GM12864 (cell line): ENCODE results near the gene MAGOHB.

Experiments used
- DNase-seq: peaks from one replicate; pipeline ENCODE4 v3.0.0-alpha.2; 2011; ENCODE audit warnings: low read depth
- H3K4me3 ChIP-seq: 2 replicates; pipeline ENCODE4 v1.5.1; 2011; ENCODE audit warnings: mild to moderate bottlenecking, low read depth, low read length, control low read depth
- TF ChIP-seq, protein P1 (sequence below): IDR thresholded peaks from 2 replicates; pipeline ENCODE4 v1.5.1; 2011; ENCODE audit warnings: low read depth, mild to moderate bottlenecking, moderate library complexity, low read length, control low read depth, inconsistent platforms; ENCODE audit errors: missing control alignments

The MAGOHB gene

GRCh38 chr12:10571141-10571540, 42.3 kb downstream of the MAGOHB start:
- no peak overlapping the region for H3K4me3 ChIP-seq
- no peak for DNase-seq
- TF ChIP-seq, protein P1, sequence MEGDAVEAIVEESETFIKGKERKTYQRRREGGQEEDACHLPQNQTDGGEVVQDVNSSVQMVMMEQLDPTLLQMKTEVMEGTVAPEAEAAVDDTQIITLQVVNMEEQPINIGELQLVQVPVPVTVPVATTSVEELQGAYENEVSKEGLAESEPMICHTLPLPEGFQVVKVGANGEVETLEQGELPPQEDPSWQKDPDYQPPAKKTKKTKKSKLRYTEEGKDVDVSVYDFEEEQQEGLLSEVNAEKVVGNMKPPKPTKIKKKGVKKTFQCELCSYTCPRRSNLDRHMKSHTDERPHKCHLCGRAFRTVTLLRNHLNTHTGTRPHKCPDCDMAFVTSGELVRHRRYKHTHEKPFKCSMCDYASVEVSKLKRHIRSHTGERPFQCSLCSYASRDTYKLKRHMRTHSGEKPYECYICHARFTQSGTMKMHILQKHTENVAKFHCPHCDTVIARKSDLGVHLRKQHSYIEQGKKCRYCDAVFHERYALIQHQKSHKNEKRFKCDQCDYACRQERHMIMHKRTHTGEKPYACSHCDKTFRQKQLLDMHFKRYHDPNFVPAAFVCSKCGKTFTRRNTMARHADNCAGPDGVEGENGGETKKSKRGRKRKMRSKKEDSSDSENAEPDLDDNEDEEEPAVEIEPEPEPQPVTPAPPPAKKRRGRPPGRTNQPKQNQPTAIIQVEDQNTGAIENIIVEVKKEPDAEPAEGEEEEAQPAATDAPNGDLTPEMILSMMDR, result no peak

- H3K4me3 ChIP-seq, result no peak overlapping the region
- no peak for DNase-seq
- TF ChIP-seq, protein P1, result no peak
Measured at GRCh38 chr12:10567813-10568212, 45.6 kb downstream of the MAGOHB start.

GRCh38 chr12:10563966-10564365, 49.4 kb downstream of the MAGOHB start:
- no peak for DNase-seq
- H3K4me3 ChIP-seq, result no peak overlapping the region
- TF ChIP-seq, protein P1, result no peak

DNA sequence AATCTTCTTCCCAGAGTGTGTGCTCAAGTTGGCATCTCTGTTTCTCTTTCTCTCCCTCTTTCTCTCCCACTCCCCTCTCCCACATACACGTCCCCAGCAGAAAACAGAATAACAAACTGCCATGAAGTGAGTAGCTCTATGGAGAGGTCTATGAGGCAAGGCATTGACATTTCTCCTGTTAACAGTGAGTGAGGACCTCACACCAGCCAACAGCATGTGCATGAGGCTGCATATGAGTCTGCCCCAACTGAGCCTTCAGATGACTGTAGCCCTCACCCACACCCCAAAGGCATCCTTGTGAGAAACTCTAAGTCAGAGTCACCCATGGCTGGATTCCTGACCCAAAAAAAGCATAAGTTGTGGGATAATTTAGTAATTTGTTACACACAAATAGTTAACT, 50.4 kb downstream of the MAGOHB start:
- TF ChIP-seq, protein P1, result no peak
- DNase-seq, result no peak
- H3K4me3 ChIP-seq, result no peak overlapping the region

DNA sequence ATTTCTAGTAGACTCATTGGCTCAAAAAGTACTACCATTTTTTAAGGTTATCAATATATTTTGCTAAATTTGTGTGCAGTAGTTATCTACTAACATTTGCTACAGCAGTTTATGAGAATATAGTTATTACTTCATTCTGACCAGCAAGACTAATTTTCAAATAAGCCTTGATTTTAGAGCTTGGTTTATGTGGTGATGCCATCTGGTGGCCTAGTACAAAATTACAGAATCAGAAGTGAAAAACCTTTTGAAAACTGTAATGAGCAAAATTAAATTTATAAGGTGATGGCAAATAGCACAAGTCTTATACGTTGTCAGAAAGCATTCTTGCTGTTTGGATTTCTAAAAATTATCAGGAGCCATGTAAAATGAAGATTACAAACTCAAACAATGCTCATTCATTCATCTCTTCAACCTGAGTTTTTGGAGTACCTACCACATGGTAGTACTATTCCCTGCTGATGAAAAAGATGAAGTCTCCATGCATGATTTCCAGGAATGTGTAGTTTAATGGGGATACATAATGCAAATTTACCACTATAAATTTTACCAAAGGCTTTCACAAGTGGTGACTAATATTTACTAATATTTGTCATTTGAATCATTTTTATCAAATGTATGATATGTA, 51.0 kb downstream of the MAGOHB start:
- TF ChIP-seq, protein P1, result peak; percentile 45
- no peak overlapping the region for H3K4me3 ChIP-seq
- DNase-seq, result no peak

GRCh38 chr12:10559244-10559643, 54.2 kb downstream of the MAGOHB start:
- DNase-seq, result no peak
- TF ChIP-seq, protein P1, result no peak
- no peak overlapping the region for H3K4me3 ChIP-seq

- TF ChIP-seq, protein P1, result no peak
- no peak overlapping the region for H3K4me3 ChIP-seq
- no peak for DNase-seq
Measured at GRCh38 chr12:10558789-10559188, 54.6 kb downstream of the MAGOHB start.
